ENCODE data around the gene TASP1.

DNA sequence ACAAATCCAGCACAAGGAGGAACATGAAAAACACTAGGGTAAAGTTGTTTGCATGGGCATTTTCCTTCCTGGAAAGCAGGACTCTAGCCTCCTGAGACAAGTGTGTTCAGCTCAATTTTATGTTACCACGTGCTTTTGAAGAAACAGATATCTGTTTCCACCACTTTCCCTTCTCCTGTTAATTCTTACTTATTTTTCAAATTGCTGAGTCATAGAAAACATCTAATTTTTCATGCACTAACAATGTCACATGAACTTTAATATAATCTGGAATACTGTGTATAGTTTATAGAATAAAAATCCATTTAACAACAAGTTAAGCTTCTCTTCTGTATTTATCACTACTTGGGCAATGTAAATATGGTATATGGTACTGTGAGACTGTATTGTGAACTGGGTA lies 243.5 kb downstream of the TASP1 start:
- no peak for TF ChIP-seq POLR2AphosphoS5 (IDR thresholded peaks at IDR 0.05; ENCODE audit: insufficient read depth, low read depth, low read length)
- no peak for TF ChIP-seq POLR2A (IDR thresholded peaks at IDR 0.05; ENCODE audit: low read depth, low read length)
- no peak for TF ChIP-seq CTCF (IDR thresholded peaks at IDR 0.05; ENCODE audit: extremely low read depth in 1 of 2, insufficient read depth in 1 of 2, low read depth in 1 of 2, low read length in 2 of 2)
- TF ChIP-seq EZH2 (IDR thresholded peaks at IDR 0.05; ENCODE audit: borderline replicate concordance, low read depth, low read length, severe bottlenecking) = no peak
- TF ChIP-seq MAX (IDR thresholded peaks at IDR 0.05; ENCODE audit: insufficient read depth, insufficient read length) = no peak

Measured in endothelial cell of umbilical vein (primary cell).